ENCODE data around the gene CLTB.

DNA sequence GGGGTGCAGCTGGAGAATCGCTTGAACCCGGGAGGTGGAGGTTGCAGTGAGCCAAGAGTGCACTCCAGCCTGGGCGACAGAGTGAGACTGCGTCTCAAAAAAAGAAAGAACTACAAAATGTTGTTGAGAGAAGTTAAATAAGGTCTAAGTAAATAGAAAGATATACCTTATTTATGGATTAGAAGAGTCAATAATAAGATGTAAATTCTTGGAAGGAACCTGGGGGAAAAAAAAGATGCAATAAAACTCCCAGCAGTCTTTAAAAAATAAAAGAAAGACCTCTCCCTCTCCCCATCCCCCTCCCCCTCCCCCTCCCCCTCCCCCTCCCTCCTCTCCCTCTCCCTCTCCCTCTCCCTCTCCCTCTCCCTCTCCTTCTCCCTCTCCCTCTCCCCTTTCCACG, 16.4 kb upstream of the CLTB start:
- TF ChIP-seq CTCF (conservative IDR thresholded peaks at IDR 0.05; ENCODE audit: low read depth, low read length) = no peak
- no peak for TF ChIP-seq CEBPB (IDR thresholded peaks at IDR 0.05; ENCODE audit: low read depth, low read length)
- no peak for TF ChIP-seq SMC3 (IDR thresholded peaks at IDR 0.05; ENCODE audit: low read depth, low read length)
- no peak for TF ChIP-seq RAD21 (IDR thresholded peaks at IDR 0.05; ENCODE audit: low read length)
- no peak for TF ChIP-seq FOS (IDR thresholded peaks at IDR 0.05; ENCODE audit: low read depth, low read length)
- no peak for TF ChIP-seq POLR2A (IDR thresholded peaks at IDR 0.05; ENCODE audit: low read depth, low read length)
- no peak for TF ChIP-seq MAFK (IDR thresholded peaks at IDR 0.05; ENCODE audit: low read depth, low read length)
- no peak for TF ChIP-seq CHD1 (IDR thresholded peaks at IDR 0.05; ENCODE audit: low read depth, low read length)
- TF ChIP-seq, protein P1, sequence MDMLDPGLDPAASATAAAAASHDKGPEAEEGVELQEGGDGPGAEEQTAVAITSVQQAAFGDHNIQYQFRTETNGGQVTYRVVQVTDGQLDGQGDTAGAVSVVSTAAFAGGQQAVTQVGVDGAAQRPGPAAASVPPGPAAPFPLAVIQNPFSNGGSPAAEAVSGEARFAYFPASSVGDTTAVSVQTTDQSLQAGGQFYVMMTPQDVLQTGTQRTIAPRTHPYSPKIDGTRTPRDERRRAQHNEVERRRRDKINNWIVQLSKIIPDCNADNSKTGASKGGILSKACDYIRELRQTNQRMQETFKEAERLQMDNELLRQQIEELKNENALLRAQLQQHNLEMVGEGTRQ (IDR thresholded peaks at IDR 0.05; ENCODE audit: low read depth, low read length) = no peak
- TF ChIP-seq RCOR1 (IDR thresholded peaks at IDR 0.05; ENCODE audit: insufficient replicate concordance, low read length) = no peak
- TF ChIP-seq MAZ (IDR thresholded peaks at IDR 0.05; ENCODE audit: borderline replicate concordance, low read depth, low read length) = no peak

Measured in IMR-90 (cell line).